ENCODE data around the gene SVEP1. TPM values are rescaled to one million over a fixed set of nuclear protein-coding genes. Genes with fewer than 3 reads are reported as not detected.

SVEP1 gene
- total RNA-seq, 2 donors from 2014 or later: 12.7 to 20.0 TPM

GRCh38 chr9:110520120-110520701, 59.3 kb downstream of the SVEP1 start:
- no peak for DNase-seq (ENCODE audit: low spot score)
- Histone ChIP-seq H3K4me1 (peaks cover 0 to 6% of the 10 kb centered on the region in 2 donors), H3K27me3 (no peaks in the 10 kb centered on the region), H3K27ac (no peak overlapping the region), H3K4me3 (no peak overlapping the region), H3K9me3 (no peaks in the 10 kb centered on the region), H3K36me3 (no peaks in the 10 kb centered on the region)
- TF ChIP-seq, protein P1, sequence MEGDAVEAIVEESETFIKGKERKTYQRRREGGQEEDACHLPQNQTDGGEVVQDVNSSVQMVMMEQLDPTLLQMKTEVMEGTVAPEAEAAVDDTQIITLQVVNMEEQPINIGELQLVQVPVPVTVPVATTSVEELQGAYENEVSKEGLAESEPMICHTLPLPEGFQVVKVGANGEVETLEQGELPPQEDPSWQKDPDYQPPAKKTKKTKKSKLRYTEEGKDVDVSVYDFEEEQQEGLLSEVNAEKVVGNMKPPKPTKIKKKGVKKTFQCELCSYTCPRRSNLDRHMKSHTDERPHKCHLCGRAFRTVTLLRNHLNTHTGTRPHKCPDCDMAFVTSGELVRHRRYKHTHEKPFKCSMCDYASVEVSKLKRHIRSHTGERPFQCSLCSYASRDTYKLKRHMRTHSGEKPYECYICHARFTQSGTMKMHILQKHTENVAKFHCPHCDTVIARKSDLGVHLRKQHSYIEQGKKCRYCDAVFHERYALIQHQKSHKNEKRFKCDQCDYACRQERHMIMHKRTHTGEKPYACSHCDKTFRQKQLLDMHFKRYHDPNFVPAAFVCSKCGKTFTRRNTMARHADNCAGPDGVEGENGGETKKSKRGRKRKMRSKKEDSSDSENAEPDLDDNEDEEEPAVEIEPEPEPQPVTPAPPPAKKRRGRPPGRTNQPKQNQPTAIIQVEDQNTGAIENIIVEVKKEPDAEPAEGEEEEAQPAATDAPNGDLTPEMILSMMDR (IDR thresholded peaks at IDR 0.05): no peak

GRCh38 chr9:110517483-110517882, 62.1 kb downstream of the SVEP1 start:
- Histone ChIP-seq H3K9me3 (no peaks in the 10 kb centered on the region), H3K27me3 (no peaks in the 10 kb centered on the region), H3K4me3 (no peak overlapping the region), H3K27ac (no peak overlapping the region), H3K36me3 (no peaks in the 10 kb centered on the region), H3K4me1 (peaks cover 0 to 6% of the 10 kb centered on the region in 2 donors)
- no peak for DNase-seq (ENCODE audit: low spot score)
- TF ChIP-seq, protein P1 (IDR thresholded peaks at IDR 0.05): no peak

DNA sequence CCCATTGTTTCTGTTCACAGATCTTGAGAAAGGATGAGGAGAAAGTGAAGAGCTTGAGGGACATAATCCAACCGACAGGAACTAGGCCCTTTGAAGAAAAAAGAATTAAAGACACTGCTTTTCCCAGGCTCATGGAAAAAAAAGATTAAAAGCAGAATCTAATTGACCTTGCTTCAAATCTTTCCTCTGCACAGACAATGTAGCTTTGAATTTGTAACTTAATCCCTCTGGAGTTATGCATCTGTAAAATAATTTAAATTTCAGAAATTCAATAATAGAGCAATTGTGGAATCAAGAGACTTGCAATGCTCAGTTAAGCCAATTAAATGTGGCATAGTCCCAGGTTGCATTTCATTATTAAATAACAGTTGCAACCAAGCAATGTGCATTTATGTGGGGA, 64.6 kb downstream of the SVEP1 start:
- TF ChIP-seq, protein P1 (IDR thresholded peaks at IDR 0.05): no peak
- Histone ChIP-seq H3K4me1 (peaks cover 0 to 5% of the 10 kb centered on the region in 2 donors), H3K27me3 (no peaks in the 10 kb centered on the region), H3K9me3 (no peaks in the 10 kb centered on the region), H3K36me3 (no peaks in the 10 kb centered on the region), H3K4me3 (no peak overlapping the region), H3K27ac (no peak overlapping the region)
- DNase-seq (ENCODE audit: low spot score): no peak

- Histone ChIP-seq H3K4me3 (no peak overlapping the region), H3K27ac (no peak overlapping the region), H3K27me3 (no peaks in the 10 kb centered on the region), H3K36me3 (no peaks in the 10 kb centered on the region), H3K9me3 (no peaks in the 10 kb centered on the region), H3K4me1 (no peaks in the 10 kb centered on the region)
- TF ChIP-seq, protein P1 (IDR thresholded peaks at IDR 0.05): no peak
- no peak for DNase-seq (ENCODE audit: low spot score)
These were observed 66.7 kb downstream of the SVEP1 start for GRCh38 chr9:110512817-110513216.

DNA sequence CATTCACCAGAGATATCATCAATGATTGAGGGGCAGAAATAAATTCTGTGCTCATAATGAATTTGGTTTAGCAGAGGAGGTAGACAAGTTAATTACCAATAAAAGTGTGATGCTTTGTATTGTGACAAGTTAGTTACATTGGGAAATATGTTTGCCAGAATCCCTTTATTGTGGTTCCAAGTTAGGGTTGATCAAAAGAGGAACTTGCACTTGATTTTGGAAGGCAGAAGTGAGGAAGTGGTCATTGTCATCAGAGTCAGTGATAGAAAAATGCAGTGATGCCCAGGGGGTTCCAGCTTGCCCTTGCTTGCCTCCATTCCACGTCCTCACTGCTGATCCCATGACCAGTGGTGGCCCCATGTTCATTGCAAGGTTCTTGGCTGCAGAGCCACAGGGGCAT, 69.7 kb downstream of the SVEP1 start:
- Histone ChIP-seq H3K36me3 (no peaks in the 10 kb centered on the region), H3K4me1 (no peaks in the 10 kb centered on the region), H3K27me3 (no peaks in the 10 kb centered on the region), H3K9me3 (no peaks in the 10 kb centered on the region), H3K4me3 (no peak overlapping the region), H3K27ac (no peak overlapping the region)
- TF ChIP-seq, protein P1 (IDR thresholded peaks at IDR 0.05): no peak
- no peak for DNase-seq (ENCODE audit: low spot score)

DNA sequence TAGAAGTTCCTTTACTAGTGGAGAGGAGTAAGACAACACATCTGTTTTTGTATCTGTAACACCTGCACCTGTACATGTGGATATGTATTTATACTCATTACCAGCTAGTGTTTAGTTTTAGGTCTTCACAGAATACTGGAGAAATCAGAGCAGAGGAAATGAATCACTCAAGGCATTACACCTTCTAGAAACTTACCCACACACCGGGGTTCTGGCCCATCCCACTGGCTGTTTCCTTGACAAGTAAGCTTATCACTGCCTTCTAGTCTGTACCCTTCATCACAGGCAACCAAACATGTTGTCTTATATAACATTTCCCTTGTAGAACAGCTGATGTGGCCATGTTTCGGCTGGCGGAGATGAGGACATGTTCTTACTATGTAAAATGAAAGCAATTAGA, 76.7 kb downstream of the SVEP1 start:
- Histone ChIP-seq H3K9me3 (no peaks in the 10 kb centered on the region), H3K4me3 (no peak overlapping the region), H3K4me1 (no peaks in the 10 kb centered on the region), H3K27me3 (no peaks in the 10 kb centered on the region), H3K27ac (no peak overlapping the region), H3K36me3 (no peaks in the 10 kb centered on the region)
- DNase-seq (ENCODE audit: low spot score): no peak
- TF ChIP-seq, protein P1 (IDR thresholded peaks at IDR 0.05): no peak

Measured in right atrium auricular region (tissue), 2 donors.